IPS DF 19.7 (cell line): ENCODE data around the gene EXOC4.
"Not testable (repeated sequence)": the region's sequence is repeated elsewhere in the genome, so short reads cannot be mapped to it uniquely, and the experiment has no call there.

ENCODE experiments used
- DNase-seq: peaks from one replicate; pipeline ENCODE4 v3.0.0-alpha.2; 2013; ENCODE audit warnings: low read depth, low spot score

Gene EXOC4

GRCh38 chr7:133860628-133861335, 607.9 kb downstream of the EXOC4 start:
- DNase-seq: no peak

- no peak for DNase-seq
Measured at GRCh38 chr7:133861876-133862275, 609.0 kb downstream of the EXOC4 start.

- DNase-seq: no peak
Measured at GRCh38 chr7:133863362-133864061, 610.6 kb downstream of the EXOC4 start.

GRCh38 chr7:133869556-133869955, 616.7 kb downstream of the EXOC4 start:
- DNase-seq: no peak

- no peak for DNase-seq
Measured at GRCh38 chr7:133871757-133872156, 618.9 kb downstream of the EXOC4 start.

- no peak for DNase-seq
Measured at GRCh38 chr7:133873187-133873586, 620.3 kb downstream of the EXOC4 start.

- no peak for DNase-seq
Measured at GRCh38 chr7:133873631-133874030, 620.8 kb downstream of the EXOC4 start.

- DNase-seq: no peak
Measured at GRCh38 chr7:133883591-133883990, 630.7 kb downstream of the EXOC4 start.

- no peak for DNase-seq
Measured at GRCh38 chr7:133885213-133885612, 632.3 kb downstream of the EXOC4 start.

GRCh38 chr7:133886086-133886485, 633.2 kb downstream of the EXOC4 start:
- DNase-seq: no peak

- DNase-seq: no peak
Measured at GRCh38 chr7:133886797-133887196, 633.9 kb downstream of the EXOC4 start.

- DNase-seq: no peak
Measured at GRCh38 chr7:133887459-133887858, 634.6 kb downstream of the EXOC4 start.

GRCh38 chr7:133888061-133888930, 635.4 kb downstream of the EXOC4 start:
- no peak for DNase-seq

GRCh38 chr7:133904776-133905175, 651.9 kb downstream of the EXOC4 start:
- DNase-seq: no peak

- DNase-seq: not testable (repeated sequence)
Measured at GRCh38 chr7:133906553-133906952, 653.7 kb downstream of the EXOC4 start.

- no peak for DNase-seq
Measured at GRCh38 chr7:133910761-133911160, 657.9 kb downstream of the EXOC4 start.

- no peak for DNase-seq
Measured at GRCh38 chr7:133911724-133912123, 658.8 kb downstream of the EXOC4 start.

GRCh38 chr7:133912916-133913697, 660.2 kb downstream of the EXOC4 start:
- DNase-seq: no peak

- DNase-seq: no peak
Measured at GRCh38 chr7:133916621-133917020, 663.7 kb downstream of the EXOC4 start.

GRCh38 chr7:133919810-133920209, 666.9 kb downstream of the EXOC4 start:
- no peak for DNase-seq

- DNase-seq: no peak
Measured at GRCh38 chr7:133921635-133922182, 668.8 kb downstream of the EXOC4 start.
